Activated CD8-positive, alpha-beta memory T cell treated with anti-CD3 and anti-CD28 coated beads, Interleukin-2, amount 50 U/mL, for 24 hours (primary cell): ENCODE results near the gene TWF2.

Experiments
- DNase-seq: peaks from one replicate; pipeline ENCODE4 v3.0.0-alpha.2; 2020; ENCODE audit errors: extremely low read depth

Gene TWF2

GRCh38 chr3:52222319-52223221 lies 16.4 kb downstream of the TWF2 start:
- DNase-seq, result no peak

GRCh38 chr3:52221563-52222318 lies 17.2 kb downstream of the TWF2 start:
- DNase-seq, result no peak

- DNase-seq, result no peak
These were observed 17.8 kb downstream of the TWF2 start for GRCh38 chr3:52221141-52221562.

GRCh38 chr3:52220380-52221026 lies 18.5 kb downstream of the TWF2 start:
- peak; percentile 76 for DNase-seq

GRCh38 chr3:52218937-52219650 lies 19.9 kb downstream of the TWF2 start:
- no peak for DNase-seq

GRCh38 chr3:52218454-52218853 lies 20.5 kb downstream of the TWF2 start:
- no peak for DNase-seq

GRCh38 chr3:52218026-52218425 lies 20.9 kb downstream of the TWF2 start:
- no peak for DNase-seq

GRCh38 chr3:52217409-52217805 lies 21.6 kb downstream of the TWF2 start:
- DNase-seq, result no peak

GRCh38 chr3:52216585-52217408 lies 22.2 kb downstream of the TWF2 start:
- no peak for DNase-seq

- no peak for DNase-seq
These were observed 23.6 kb downstream of the TWF2 start for GRCh38 chr3:52215351-52215750.

- no peak for DNase-seq
These were observed 25.1 kb downstream of the TWF2 start for GRCh38 chr3:52213901-52214300.

GRCh38 chr3:52213005-52213404 lies 26.0 kb downstream of the TWF2 start:
- no peak for DNase-seq

GRCh38 chr3:52211268-52211891 lies 27.6 kb downstream of the TWF2 start:
- no peak for DNase-seq

GRCh38 chr3:52210550-52211046 lies 28.4 kb downstream of the TWF2 start:
- DNase-seq, result no peak

GRCh38 chr3:52210037-52210436 lies 28.9 kb downstream of the TWF2 start:
- no peak for DNase-seq

GRCh38 chr3:52208556-52208955 lies 30.4 kb downstream of the TWF2 start:
- DNase-seq, result no peak

GRCh38 chr3:52205727-52206372 lies 33.1 kb downstream of the TWF2 start:
- DNase-seq, result no peak

- DNase-seq, result no peak
These were observed 34.5 kb downstream of the TWF2 start for GRCh38 chr3:52204337-52205073.

- no peak for DNase-seq
These were observed 35.3 kb downstream of the TWF2 start for GRCh38 chr3:52203701-52204100.
